Fibroblast of lung (primary cell): Measurements from ENCODE around the gene MAMDC4. TPM values are rescaled to one million over a fixed set of nuclear protein-coding genes. Genes with fewer than 3 reads are reported as not detected.

Source experiments
- DNase-seq, 2 donors: peaks; one replicate each; pipeline versions ENCODE4 v3.0.0 to v3.0.0-alpha.2; 2010; ENCODE audit warnings: low read depth in 2 of 2
- H2AFZ ChIP-seq: 2 replicates; pipeline ENCODE4 v1.5.1; 2012; ENCODE audit warnings: low read length, control low read depth, inconsistent platforms
- H3K27ac ChIP-seq: 2 replicates; pipeline ENCODE4 v1.5.1; 2011; ENCODE audit warnings: low read length, control low read depth; ENCODE audit not compliant: insufficient read depth
- H3K27me3 ChIP-seq: 2 replicates; pipeline ENCODE4 v1.5.1; 2011; ENCODE audit warnings: mild to moderate bottlenecking, low read length; ENCODE audit not compliant: control insufficient read depth, insufficient read depth
- H3K36me3 ChIP-seq: 2 replicates; pipeline ENCODE4 v1.5.1; 2011; ENCODE audit warnings: low read length; ENCODE audit not compliant: control insufficient read depth, insufficient read depth
- H3K4me1 ChIP-seq: 2 replicates; pipeline ENCODE4 v1.5.1; 2011; ENCODE audit warnings: low read length; ENCODE audit not compliant: control insufficient read depth, insufficient read depth; ENCODE audit errors: extremely low read depth
- H3K4me2 ChIP-seq: 2 replicates; pipeline ENCODE4 v1.5.1; 2011; ENCODE audit warnings: low read length, control low read depth; ENCODE audit not compliant: insufficient read depth; ENCODE audit errors: extremely low read depth
- H3K4me3 ChIP-seq, 4 experiments: fragments of 200-600 bp in 1 of 4; sonication (generic) in 1 of 4; replicated peaks in 1 of 4; 2 replicates each; pipeline ENCODE4 v1.5.1; 2011 to 2016; ENCODE audit warnings: low read length in 4 of 4, low read depth in 3 of 4, mild to moderate bottlenecking in 3 of 4, control low read depth in 2 of 4, inconsistent platforms in 1 of 4, mixed read lengths in 1 of 4; ENCODE audit not compliant: insufficient read depth in 1 of 4; ENCODE audit errors: control extremely low read depth in 1 of 4
- H3K79me2 ChIP-seq: 2 replicates; pipeline ENCODE4 v1.5.1; 2012; ENCODE audit warnings: mild to moderate bottlenecking, low read length, inconsistent platforms; ENCODE audit not compliant: control insufficient read depth, insufficient read depth
- H3K9ac ChIP-seq: 2 replicates; pipeline ENCODE4 v1.5.1; 2011; ENCODE audit warnings: mild to moderate bottlenecking, low read length, control low read depth; ENCODE audit not compliant: insufficient read depth
- H3K9me3 ChIP-seq: 2 replicates; pipeline ENCODE4 v1.5.1; 2012; ENCODE audit warnings: low read depth, low read length; ENCODE audit not compliant: control insufficient read depth, insufficient read depth
- H4K20me1 ChIP-seq: 2 replicates; pipeline ENCODE4 v1.5.1; 2011; ENCODE audit warnings: low read length; ENCODE audit not compliant: control insufficient read depth, insufficient read depth; ENCODE audit errors: extremely low read depth
- CTCF ChIP-seq, 2 donors: IDR thresholded peaks in 1 of 2; conservative IDR thresholded peaks in 1 of 2; 1 replicate in 1 of 2; 2 replicates in 1 of 2; pipeline ENCODE4 v1.5.1; 2011 to 2012; ENCODE audit warnings: low read length in 2 of 2, control low read depth in 1 of 2, inconsistent platforms in 1 of 2, low read depth in 1 of 2, mild to moderate bottlenecking in 1 of 2
- EZH2 ChIP-seq: IDR thresholded peaks from 2 replicates; pipeline ENCODE4 v1.5.1; 2012; ENCODE audit warnings: low read length, control low read depth, mild to moderate bottlenecking; ENCODE audit errors: missing control alignments
- polyA plus RNA-seq, 2 donors: library from polyadenylated mRNA; depleted of rRNA in 1 of 2; stranded (reverse) in 1 of 2; unstranded in 1 of 2; fragments of >200 nt; gene quantifications; 2 replicates each; pipeline ENCODE4 v1.2.1, GENCODE V29; 2011 to 2012; ENCODE audit warnings: missing spikeins in 1 of 2
- total RNA-seq: library from RNA; depleted of rRNA; stranded (reverse); fragments of >200 nt; gene quantifications from 2 replicates; pipeline ENCODE4 v1.2.1, GENCODE V29; 2014

The MAMDC4 gene
- total and polyA plus RNA-seq, 2 donors (not counting 1 experiment from before 2014, with no cell fraction given), result 0.37 to 4.6 TPM

GRCh38 chr9:136850866-136851775 lies 1.0 kb upstream of the MAMDC4 start:
- Histone ChIP-seq H2AFZ (no peak overlapping the region), H3K4me2 (no peak overlapping the region), H3K36me3 (peaks cover 15% of the 10 kb centered on the region), H4K20me1 (no peaks in the 10 kb centered on the region), H3K4me1 (peaks cover 3% of the 10 kb centered on the region), H3K9me3 (no peaks in the 10 kb centered on the region), H3K27ac (no peak overlapping the region), H3K9ac (no peak overlapping the region), H3K79me2 (no peaks in the 10 kb centered on the region), H3K4me3 (peak overlapping the region in 1 of 4 experiments; percentile 87), H3K27me3 (peaks cover 7% of the 10 kb centered on the region)
- no peak for TF ChIP-seq CTCF (conservative IDR thresholded peaks at IDR 0.05 in 1 of 2, IDR thresholded peaks at IDR 0.05 in 1 of 2; ENCODE audit: low read depth in 1 of 2, low read length in 2 of 2)
- TF ChIP-seq EZH2, result no peak
- no peak for DNase-seq

GRCh38 chr9:136852664-136853595 lies 784 bp downstream of the MAMDC4 start:
- Histone ChIP-seq H3K36me3 (peaks cover 15% of the 10 kb centered on the region), H3K27ac (no peak overlapping the region), H3K79me2 (no peaks in the 10 kb centered on the region), H3K4me1 (peaks cover 3% of the 10 kb centered on the region), H3K4me3 (no peak overlapping the region), H3K9me3 (no peaks in the 10 kb centered on the region), H4K20me1 (no peaks in the 10 kb centered on the region), H3K4me2 (no peak overlapping the region), H2AFZ (no peak overlapping the region), H3K9ac (no peak overlapping the region), H3K27me3 (no peaks in the 10 kb centered on the region)
- TF ChIP-seq EZH2 (no peak), CTCF (conservative IDR thresholded peaks at IDR 0.05 in 1 of 2, IDR thresholded peaks at IDR 0.05 in 1 of 2; ENCODE audit: low read depth in 1 of 2, low read length in 2 of 2) (no peak)
- no peak for DNase-seq

GRCh38 chr9:136853596-136854112 lies 1.5 kb downstream of the MAMDC4 start:
- no peak overlapping the region for H3K27ac ChIP-seq
- TF ChIP-seq CTCF (conservative IDR thresholded peaks at IDR 0.05 in 1 of 2, IDR thresholded peaks at IDR 0.05 in 1 of 2; ENCODE audit: low read depth in 1 of 2, low read length in 2 of 2), result no peak
- H3K4me2 ChIP-seq, result no peak overlapping the region
- H3K9me3 ChIP-seq, result no peaks in the 10 kb centered on the region
- H3K36me3 ChIP-seq, result peaks cover 17% of the 10 kb centered on the region
- H3K79me2 ChIP-seq, result no peaks in the 10 kb centered on the region
- H3K9ac ChIP-seq, result no peak overlapping the region
- H3K4me1 ChIP-seq, result peaks cover 3% of the 10 kb centered on the region
- no peak overlapping the region for H2AFZ ChIP-seq
- no peaks in the 10 kb centered on the region for H4K20me1 ChIP-seq
- no peaks in the 10 kb centered on the region for H3K27me3 ChIP-seq
- no peak overlapping the region for H3K4me3 ChIP-seq
- no peak for DNase-seq
